RWPE1 (cell line): Measurements from ENCODE around the gene G6PC1.
"Not testable (repeated sequence)": the region's sequence is repeated elsewhere in the genome, so short reads cannot be mapped to it uniquely, and the experiment has no call there.

Experiments
- CTCF ChIA-PET: fragments of 350-600 bp; sonication (Branson Sonifier 250); formaldehyde crosslinking; extraction: SDS; loops from one replicate; lab custom pipeline; 2021; lab: Yijun Ruan, JAX
- POLR2A ChIA-PET: fragments of 400-600 bp; formaldehyde crosslinking; extraction: SDS; loops from one replicate; lab custom pipeline; 2020; ENCODE audit warnings: antibody characterized with exemption; ENCODE audit not compliant: low non-redundant PET; lab: Yijun Ruan, JAX
- DNase-seq: peaks from one replicate; pipeline ENCODE4 v3.0.0; 2012; ENCODE audit warnings: low spot score
- H3K27ac ChIP-seq: fragments of 450-650 bp; 2 replicates; pipeline ENCODE4 v1.5.1; 2017
- TF ChIP-seq, protein P1 (sequence below): fragments of 450-650 bp; conservative IDR thresholded peaks from 2 replicates; pipeline ENCODE4 v1.5.1; 2017; ENCODE audit warnings: low read depth, mild to moderate bottlenecking

Gene G6PC1

GRCh38 chr17:42917236-42917603 is 16.6 kb downstream of the G6PC1 start:
- no peak for DNase-seq
- H3K27ac ChIP-seq = no peak overlapping the region
- ChIA-PET CTCF (interaction anchor here (0.6 kb wide), 1 partner anchor 961 kb away, joined by 3 read pairs; no protein-coding TSS in a partner anchor), POLR2A (no interaction called here)
- TF ChIP-seq, protein P1, sequence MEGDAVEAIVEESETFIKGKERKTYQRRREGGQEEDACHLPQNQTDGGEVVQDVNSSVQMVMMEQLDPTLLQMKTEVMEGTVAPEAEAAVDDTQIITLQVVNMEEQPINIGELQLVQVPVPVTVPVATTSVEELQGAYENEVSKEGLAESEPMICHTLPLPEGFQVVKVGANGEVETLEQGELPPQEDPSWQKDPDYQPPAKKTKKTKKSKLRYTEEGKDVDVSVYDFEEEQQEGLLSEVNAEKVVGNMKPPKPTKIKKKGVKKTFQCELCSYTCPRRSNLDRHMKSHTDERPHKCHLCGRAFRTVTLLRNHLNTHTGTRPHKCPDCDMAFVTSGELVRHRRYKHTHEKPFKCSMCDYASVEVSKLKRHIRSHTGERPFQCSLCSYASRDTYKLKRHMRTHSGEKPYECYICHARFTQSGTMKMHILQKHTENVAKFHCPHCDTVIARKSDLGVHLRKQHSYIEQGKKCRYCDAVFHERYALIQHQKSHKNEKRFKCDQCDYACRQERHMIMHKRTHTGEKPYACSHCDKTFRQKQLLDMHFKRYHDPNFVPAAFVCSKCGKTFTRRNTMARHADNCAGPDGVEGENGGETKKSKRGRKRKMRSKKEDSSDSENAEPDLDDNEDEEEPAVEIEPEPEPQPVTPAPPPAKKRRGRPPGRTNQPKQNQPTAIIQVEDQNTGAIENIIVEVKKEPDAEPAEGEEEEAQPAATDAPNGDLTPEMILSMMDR = no peak

DNA sequence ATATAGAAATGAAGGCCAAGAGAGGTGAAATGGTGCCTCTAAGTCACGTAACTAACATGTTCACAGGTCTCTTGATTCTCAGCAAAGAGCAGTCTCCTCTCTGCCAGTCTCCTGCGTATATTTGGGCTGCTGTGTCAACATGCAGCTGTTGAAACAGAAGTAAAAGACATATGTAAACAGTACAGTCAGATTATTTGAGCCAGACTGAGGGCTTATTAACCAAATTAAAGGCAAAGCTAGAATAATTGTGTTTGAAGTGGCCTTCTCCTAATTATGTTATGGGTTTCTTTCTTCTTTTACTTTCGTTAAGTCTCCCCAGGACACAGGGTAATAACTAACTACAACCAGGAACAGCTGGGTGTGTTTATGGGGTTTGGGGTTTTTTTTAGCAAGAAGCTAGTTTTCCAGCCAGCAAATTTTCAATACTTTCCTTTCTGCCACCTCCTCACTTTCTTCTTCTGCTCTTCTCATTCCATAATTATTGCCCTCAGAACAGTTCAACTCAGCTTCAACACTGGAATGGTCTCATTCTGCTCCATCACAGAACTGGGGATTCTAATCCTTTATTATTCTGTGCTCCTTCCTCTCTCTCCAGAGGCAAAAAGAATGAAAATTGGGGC is 18.4 kb downstream of the G6PC1 start:
- no peak for DNase-seq
- TF ChIP-seq, protein P1 = no peak
- ChIA-PET CTCF (interaction anchor here (0.6 kb wide), 1 partner anchor 11 kb away, joined by 4 read pairs; no protein-coding TSS in a partner anchor), POLR2A (no interaction called here)
- no peak overlapping the region for H3K27ac ChIP-seq

DNA sequence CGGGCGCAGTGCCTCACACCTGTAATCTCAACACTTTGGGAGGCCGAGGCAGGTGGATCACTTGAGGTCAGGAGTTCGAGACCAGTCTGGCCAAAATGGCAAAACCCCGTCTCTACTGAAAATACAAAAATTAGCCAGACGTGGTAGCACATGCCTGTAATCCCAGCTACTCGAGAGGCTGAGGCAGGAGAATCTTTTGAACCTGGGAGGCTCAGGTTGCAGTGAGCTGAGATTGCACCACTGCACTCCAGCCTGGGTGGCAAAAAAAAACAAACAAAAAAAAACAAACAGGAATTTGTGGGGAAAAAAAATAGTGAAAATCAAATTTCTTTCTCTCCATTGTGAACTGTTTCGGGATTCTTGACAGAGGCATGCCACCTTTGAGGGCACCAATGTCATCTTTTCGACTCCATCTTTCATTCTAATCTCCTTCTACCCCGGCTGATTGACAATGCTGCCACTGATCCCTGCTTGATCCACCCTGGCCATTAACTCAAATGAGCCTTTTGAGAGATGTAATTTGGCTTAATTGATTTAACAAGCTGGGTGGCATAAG is 19.0 kb downstream of the G6PC1 start:
- POLR2A ChIA-PET, CTCF ChIA-PET, DNase-seq, H3K27ac ChIP-seq: not testable (repeated sequence)

- POLR2A ChIA-PET = no interaction called here
- CTCF ChIA-PET = interaction anchor here (0.6 kb wide), 1 partner anchor 158 kb away, joined by 3 read pairs; no protein-coding TSS in a partner anchor
- TF ChIP-seq, protein P1 = no peak
- no peak for DNase-seq
- H3K27ac ChIP-seq = no peak overlapping the region
Measured at GRCh38 chr17:42920106-42920900, 19.7 kb downstream of the G6PC1 start.

DNA sequence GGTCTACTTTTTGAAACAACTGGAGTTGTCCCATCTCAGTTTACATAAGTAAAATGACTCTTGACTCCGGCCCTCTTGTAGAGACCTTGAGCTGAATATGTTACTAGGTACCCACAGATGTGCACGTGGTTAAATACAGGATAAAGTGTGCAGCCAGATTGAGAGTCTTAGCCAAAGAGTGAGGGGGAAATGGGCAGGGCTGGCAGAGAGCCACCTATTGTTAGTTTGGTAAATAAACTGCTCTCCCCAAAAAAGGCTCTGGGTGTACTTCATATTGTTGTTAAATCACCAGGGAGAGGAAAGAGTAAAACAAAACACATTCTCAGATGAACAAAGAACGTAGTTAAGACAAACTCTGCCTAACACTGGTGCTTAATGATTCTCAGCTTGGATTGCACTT is 20.3 kb downstream of the G6PC1 start:
- TF ChIP-seq, protein P1 = no peak
- no peak overlapping the region for H3K27ac ChIP-seq
- ChIA-PET CTCF (interaction anchor here (0.6 kb wide), 1 partner anchor 159 kb away, joined by 3 read pairs; no protein-coding TSS in a partner anchor), POLR2A (no interaction called here)
- no peak for DNase-seq

DNA sequence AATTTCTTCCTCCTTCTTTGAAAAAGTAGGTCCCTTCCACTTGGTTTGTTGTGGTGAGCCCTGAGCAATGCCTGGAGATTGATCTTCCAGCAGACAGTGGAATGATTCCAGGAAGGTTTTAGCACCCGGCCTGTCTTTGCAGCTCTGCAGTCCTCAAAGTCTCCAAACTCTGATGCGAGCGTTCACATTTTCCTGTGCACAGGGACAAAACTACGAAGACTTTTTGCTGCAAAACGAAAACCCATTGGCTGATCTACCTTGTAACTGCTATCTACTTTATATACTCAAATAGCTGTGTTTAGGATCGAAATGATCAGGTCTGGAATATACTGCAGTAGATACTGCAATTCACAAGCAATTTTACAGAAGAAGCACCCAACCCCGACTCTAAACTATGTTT is 21.7 kb downstream of the G6PC1 start:
- CTCF ChIA-PET = no interaction called here
- POLR2A ChIA-PET = no interaction called here
- no peak for DNase-seq
- TF ChIP-seq, protein P1 = no peak
- no peak overlapping the region for H3K27ac ChIP-seq

DNA sequence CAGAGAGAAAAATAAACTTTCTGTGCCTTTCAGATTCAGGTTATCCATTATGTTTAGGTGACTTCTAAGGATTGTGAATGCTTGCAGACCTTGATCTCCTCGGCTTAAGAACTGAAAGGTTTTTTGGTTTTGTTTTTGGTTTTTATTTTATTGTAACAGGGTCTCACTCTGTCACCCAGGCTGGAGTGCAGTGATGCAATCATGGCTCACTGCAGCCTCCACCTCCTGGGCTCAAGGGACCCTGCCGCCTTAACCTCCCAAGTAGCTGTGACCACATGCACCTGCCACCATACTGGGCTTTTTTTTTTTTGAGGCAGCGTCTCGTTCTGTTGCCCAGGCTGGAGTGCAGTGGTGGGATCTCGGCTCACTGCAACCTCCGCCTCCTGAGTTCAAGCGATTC is 22.9 kb downstream of the G6PC1 start:
- H3K27ac ChIP-seq, DNase-seq, CTCF ChIA-PET, POLR2A ChIA-PET: not testable (repeated sequence)
